ENCODE results near the gene ZBTB7A.

GRCh38 chr19:4032436-4032835, 34.3 kb downstream of the ZBTB7A start:
- no peak for TF ChIP-seq FOXJ3 (CRISPR knock-in tag; IDR thresholded peaks at IDR 0.05; ENCODE audit: borderline replicate concordance)
- no peak for TF ChIP-seq CTCF (IDR thresholded peaks at IDR 0.05)
- no peak for TF ChIP-seq USF1 (CRISPR knock-in tag; IDR thresholded peaks at IDR 0.05)
- TF ChIP-seq, protein P1, sequence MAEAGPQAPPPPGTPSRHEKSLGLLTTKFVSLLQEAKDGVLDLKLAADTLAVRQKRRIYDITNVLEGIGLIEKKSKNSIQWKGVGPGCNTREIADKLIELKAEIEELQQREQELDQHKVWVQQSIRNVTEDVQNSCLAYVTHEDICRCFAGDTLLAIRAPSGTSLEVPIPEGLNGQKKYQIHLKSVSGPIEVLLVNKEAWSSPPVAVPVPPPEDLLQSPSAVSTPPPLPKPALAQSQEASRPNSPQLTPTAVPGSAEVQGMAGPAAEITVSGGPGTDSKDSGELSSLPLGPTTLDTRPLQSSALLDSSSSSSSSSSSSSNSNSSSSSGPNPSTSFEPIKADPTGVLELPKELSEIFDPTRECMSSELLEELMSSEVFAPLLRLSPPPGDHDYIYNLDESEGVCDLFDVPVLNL (CRISPR knock-in tag; IDR thresholded peaks at IDR 0.05; ENCODE audit: borderline replicate concordance, low read depth), result no peak
- TF ChIP-seq SMAD3 (CRISPR knock-in tag; IDR thresholded peaks at IDR 0.05; ENCODE audit: borderline replicate concordance), result no peak
- TF ChIP-seq ETV6 (CRISPR knock-in tag; IDR thresholded peaks at IDR 0.05), result no peak
- TF ChIP-seq, protein P2, sequence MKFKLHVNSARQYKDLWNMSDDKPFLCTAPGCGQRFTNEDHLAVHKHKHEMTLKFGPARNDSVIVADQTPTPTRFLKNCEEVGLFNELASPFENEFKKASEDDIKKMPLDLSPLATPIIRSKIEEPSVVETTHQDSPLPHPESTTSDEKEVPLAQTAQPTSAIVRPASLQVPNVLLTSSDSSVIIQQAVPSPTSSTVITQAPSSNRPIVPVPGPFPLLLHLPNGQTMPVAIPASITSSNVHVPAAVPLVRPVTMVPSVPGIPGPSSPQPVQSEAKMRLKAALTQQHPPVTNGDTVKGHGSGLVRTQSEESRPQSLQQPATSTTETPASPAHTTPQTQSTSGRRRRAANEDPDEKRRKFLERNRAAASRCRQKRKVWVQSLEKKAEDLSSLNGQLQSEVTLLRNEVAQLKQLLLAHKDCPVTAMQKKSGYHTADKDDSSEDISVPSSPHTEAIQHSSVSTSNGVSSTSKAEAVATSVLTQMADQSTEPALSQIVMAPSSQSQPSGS (CRISPR knock-in tag; IDR thresholded peaks at IDR 0.05; ENCODE audit: borderline replicate concordance, low read depth), result no peak
- no peak for TF ChIP-seq STAT6 (CRISPR knock-in tag; conservative IDR thresholded peaks at IDR 0.05; ENCODE audit: low read depth)
- no peak for TF ChIP-seq CREB1 (CRISPR knock-in tag; IDR thresholded peaks at IDR 0.05)
- no peak for TF ChIP-seq SP1 (CRISPR knock-in tag; conservative IDR thresholded peaks at IDR 0.05)
- no peak for TF ChIP-seq FOXP1 (CRISPR knock-in tag; IDR thresholded peaks at IDR 0.05; ENCODE audit: borderline replicate concordance)
- no peak for TF ChIP-seq ARID4B (CRISPR knock-in tag; IDR thresholded peaks at IDR 0.05; ENCODE audit: borderline replicate concordance)
- no peak for TF ChIP-seq GABPB1 (CRISPR knock-in tag; IDR thresholded peaks at IDR 0.05)
- TF ChIP-seq, protein P3, sequence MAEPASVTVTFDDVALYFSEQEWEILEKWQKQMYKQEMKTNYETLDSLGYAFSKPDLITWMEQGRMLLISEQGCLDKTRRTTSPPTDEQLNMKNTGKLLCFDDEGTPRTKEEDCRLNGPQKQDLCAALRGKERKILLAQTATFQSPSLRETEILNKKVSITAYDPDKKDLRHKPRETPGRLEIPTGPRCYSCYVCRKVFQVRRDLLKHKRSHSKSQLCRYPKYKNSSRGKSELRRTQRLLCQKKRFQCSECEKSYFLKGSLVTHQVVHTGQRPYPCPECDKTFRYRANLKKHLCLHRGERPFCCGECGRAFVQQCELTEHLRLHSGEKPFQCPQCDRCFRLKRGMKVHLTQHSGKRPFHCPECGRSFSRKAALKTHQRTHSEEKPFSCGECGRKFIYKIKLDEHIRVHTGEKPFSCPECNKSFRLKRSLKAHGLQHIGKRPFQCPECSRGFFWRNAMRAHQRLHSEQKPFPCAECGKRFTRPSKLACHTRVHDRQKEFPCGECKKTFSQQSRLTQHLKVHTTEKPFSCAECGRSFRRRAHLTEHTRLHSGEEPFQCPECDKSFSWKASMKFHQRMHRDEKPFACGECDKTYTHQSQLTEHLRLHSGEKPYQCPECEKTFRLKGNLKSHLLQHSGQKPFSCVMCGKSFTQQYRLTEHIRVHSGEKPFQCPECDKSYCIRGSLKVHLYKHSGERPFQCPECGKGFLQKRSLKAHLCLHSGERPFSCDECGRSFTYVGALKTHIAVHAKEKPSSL (CRISPR knock-in tag; conservative IDR thresholded peaks at IDR 0.05), result no peak
